GM12892 (cell line): ENCODE data around the gene TLDC2.

Experiments
- POLR2A ChIP-seq: IDR thresholded peaks from 2 replicates; pipeline ENCODE4 v1.6.1; 2011; ENCODE audit warnings: low read depth, low read length, control low read depth
- POLR2AphosphoS5 ChIP-seq: IDR thresholded peaks from 2 replicates; pipeline ENCODE4 v1.6.1; 2011; ENCODE audit warnings: low read depth, low read length, control low read depth

GRCh38 chr20:36926653-36927200 lies 50.8 kb downstream of the TLDC2 start:
- no peak for TF ChIP-seq POLR2A
- no peak for TF ChIP-seq POLR2AphosphoS5
